Choroid plexus epithelial cell (primary cell): Measurements from ENCODE around the gene PRG3.

Experiments
- DNase-seq: peaks from one replicate; pipeline ENCODE4 v3.0.0-alpha.2; 2010; ENCODE audit warnings: low read depth
- H3K4me3 ChIP-seq: 2 replicates; pipeline ENCODE4 v1.5.1; 2011; ENCODE audit warnings: low read depth, mild to moderate bottlenecking, control low read depth, low read length, moderate library complexity
- TF ChIP-seq, protein P1 (sequence below): conservative IDR thresholded peaks from 2 replicates; pipeline ENCODE4 v1.5.1; 2011; ENCODE audit warnings: low read depth, mild to moderate bottlenecking, control low read depth, inconsistent platforms, low read length, moderate library complexity

Gene PRG3

GRCh38 chr11:57409321-57410100 is 28.6 kb upstream of the PRG3 start:
- TF ChIP-seq, protein P1, sequence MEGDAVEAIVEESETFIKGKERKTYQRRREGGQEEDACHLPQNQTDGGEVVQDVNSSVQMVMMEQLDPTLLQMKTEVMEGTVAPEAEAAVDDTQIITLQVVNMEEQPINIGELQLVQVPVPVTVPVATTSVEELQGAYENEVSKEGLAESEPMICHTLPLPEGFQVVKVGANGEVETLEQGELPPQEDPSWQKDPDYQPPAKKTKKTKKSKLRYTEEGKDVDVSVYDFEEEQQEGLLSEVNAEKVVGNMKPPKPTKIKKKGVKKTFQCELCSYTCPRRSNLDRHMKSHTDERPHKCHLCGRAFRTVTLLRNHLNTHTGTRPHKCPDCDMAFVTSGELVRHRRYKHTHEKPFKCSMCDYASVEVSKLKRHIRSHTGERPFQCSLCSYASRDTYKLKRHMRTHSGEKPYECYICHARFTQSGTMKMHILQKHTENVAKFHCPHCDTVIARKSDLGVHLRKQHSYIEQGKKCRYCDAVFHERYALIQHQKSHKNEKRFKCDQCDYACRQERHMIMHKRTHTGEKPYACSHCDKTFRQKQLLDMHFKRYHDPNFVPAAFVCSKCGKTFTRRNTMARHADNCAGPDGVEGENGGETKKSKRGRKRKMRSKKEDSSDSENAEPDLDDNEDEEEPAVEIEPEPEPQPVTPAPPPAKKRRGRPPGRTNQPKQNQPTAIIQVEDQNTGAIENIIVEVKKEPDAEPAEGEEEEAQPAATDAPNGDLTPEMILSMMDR, result no peak
- no peak for DNase-seq
- no peak overlapping the region for H3K4me3 ChIP-seq

GRCh38 chr11:57408771-57409170 is 27.8 kb upstream of the PRG3 start:
- DNase-seq, result no peak
- no peak overlapping the region for H3K4me3 ChIP-seq
- TF ChIP-seq, protein P1, result no peak

DNA sequence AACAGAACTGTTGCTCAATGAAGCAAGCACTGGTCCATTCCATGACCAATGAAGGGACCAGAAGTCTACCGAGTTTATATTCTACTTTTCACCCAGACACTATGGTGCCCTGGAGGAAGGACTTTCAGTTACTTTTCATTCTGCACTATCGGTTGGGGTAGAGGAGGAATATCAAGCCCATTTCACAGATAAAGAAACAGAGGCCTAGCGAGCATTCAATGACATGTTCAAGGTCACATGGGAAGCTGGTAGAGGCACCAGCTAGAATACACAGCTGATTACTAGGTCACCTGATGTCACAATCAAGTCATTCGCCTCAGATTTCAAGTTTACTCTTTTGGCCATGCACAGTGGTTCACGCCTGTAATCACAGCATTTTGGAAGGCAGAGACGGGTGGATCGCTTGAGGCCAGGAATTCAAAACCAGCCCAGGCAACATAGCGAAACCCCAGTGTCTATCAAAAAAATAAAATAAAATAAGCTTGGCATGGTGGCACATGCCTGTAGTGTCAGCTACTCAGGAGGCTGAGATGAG is 27.1 kb upstream of the PRG3 start:
- TF ChIP-seq, protein P1, result no peak
- no peak for DNase-seq
- no peak overlapping the region for H3K4me3 ChIP-seq

DNA sequence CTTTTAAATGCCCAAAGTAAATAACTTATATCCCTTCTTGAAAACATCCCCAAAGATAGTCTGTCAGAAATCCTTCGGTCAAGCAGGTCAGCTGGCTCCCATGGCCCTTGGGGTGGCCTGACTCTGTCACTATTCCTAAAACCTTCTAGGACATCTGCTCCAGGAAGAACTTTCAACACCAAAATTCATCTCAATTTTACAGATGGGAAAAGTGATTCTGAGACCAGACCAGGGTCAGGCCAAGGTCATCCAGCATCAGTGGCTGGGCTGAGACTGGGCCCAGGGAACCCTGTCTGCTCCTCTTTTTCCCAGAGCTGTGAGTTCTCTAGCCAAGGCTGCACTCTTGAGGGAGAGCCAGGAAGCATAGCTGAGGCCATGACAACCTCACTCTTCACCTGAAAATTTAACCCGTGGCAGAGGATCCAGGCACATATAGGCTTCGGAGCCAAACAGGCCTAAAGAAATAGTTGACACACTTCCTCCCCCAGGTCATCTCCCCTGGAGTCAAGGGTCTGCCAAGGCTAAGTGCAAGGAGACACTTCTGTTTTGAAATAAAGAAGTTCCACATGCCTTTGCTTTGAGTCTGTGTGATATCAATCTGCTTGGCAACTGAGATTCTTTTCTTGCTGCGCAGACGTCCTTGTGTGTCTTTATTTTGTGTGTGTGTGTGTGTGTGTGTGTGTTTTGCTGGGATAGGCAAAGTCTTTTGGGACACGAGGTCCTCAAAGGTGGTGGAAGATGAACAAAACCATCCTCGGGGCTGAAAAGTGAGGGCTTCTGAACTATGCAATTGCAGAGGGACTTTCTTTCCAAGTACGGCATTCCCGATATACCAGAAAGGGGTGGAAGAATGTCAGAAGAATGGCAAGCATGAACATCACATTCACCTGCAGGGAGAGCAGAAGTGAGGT is 26.3 kb upstream of the PRG3 start:
- H3K4me3 ChIP-seq, result no peak overlapping the region
- DNase-seq, result no peak
- TF ChIP-seq, protein P1, result no peak

GRCh38 chr11:57406337-57406904 is 25.5 kb upstream of the PRG3 start:
- DNase-seq, result no peak
- no peak overlapping the region for H3K4me3 ChIP-seq
- TF ChIP-seq, protein P1, result no peak

GRCh38 chr11:57405271-57405860 is 24.4 kb upstream of the PRG3 start:
- DNase-seq, result no peak

More at GRCh38 chr11:57405271-57405860, 24.4 kb upstream of the PRG3 start:
- H3K4me3 ChIP-seq, result no peak overlapping the region
- TF ChIP-seq, protein P1, result no peak
